ENCODE results near the gene UQCRC2.
"Not testable (repeated sequence)": the region's sequence is repeated elsewhere in the genome, so short reads cannot be mapped to it uniquely, and the experiment has no call there.

Gene UQCRC2

DNA sequence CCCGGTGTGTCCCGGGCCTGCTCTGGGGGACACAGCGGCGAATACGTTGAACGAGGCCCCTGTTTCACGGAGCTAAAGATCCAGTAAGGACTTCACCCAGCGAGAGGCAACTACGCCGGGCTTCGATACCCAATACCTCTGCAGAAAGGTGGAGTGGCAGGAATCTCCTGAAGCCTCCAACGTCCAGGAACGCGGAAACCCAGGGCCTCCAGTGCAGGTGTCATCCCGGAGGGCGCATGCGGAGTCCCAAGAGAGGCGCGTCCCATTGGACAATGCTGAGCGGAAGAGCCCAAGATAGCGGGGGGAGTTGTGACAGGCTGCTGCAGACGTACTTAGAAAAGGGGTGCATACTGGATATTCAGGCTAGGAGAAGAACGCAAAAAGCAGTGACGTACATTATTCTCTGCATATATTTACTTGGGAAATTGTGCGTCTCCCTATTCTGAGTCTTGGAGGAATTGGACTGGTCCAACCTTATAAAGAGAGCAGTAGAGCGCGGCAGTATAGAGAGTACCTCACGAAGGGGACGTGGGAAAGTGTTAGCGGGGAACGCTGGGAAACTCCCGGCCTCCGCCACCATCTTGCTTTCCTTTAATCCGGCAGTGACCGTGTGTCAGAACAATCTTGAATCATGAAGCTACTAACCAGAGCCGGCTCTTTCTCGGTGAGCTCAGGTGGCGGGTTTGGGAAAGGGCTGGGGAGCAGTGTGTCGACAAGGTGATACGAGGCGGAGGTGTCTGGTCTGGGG, at the start of gene UQCRC2:
Gene UQCRC2, plus strand, starts transcription at position 569 of the 748 bp plus-strand sequence. Its CDS starts 63 bp downstream, at position 632.
- TF ChIP-seq, protein P1, sequence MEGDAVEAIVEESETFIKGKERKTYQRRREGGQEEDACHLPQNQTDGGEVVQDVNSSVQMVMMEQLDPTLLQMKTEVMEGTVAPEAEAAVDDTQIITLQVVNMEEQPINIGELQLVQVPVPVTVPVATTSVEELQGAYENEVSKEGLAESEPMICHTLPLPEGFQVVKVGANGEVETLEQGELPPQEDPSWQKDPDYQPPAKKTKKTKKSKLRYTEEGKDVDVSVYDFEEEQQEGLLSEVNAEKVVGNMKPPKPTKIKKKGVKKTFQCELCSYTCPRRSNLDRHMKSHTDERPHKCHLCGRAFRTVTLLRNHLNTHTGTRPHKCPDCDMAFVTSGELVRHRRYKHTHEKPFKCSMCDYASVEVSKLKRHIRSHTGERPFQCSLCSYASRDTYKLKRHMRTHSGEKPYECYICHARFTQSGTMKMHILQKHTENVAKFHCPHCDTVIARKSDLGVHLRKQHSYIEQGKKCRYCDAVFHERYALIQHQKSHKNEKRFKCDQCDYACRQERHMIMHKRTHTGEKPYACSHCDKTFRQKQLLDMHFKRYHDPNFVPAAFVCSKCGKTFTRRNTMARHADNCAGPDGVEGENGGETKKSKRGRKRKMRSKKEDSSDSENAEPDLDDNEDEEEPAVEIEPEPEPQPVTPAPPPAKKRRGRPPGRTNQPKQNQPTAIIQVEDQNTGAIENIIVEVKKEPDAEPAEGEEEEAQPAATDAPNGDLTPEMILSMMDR (IDR thresholded peaks at IDR 0.05; ENCODE audit: low read depth, low read length) = no peak
- peak; percentile 68 for TF ChIP-seq POLR2A (IDR thresholded peaks at IDR 0.05; ENCODE audit: extremely low read depth, insufficient read length)
- TF ChIP-seq MYC (IDR thresholded peaks at IDR 0.05; ENCODE audit: low read depth, low read length) = peak; percentile 60
- TF ChIP-seq, protein P2, sequence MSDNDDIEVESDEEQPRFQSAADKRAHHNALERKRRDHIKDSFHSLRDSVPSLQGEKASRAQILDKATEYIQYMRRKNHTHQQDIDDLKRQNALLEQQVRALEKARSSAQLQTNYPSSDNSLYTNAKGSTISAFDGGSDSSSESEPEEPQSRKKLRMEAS (IDR thresholded peaks at IDR 0.05; ENCODE audit: low read depth, low read length) = peak; percentile 67; the same call in 1 of the 2 replicates
- peak within 1 kb of the TSS; percentile 82 for H3K4me3 ChIP-seq (ENCODE audit: low read depth, low read length)
- DNase-seq (ENCODE audit: low read depth) = peak; percentile 93

DNA sequence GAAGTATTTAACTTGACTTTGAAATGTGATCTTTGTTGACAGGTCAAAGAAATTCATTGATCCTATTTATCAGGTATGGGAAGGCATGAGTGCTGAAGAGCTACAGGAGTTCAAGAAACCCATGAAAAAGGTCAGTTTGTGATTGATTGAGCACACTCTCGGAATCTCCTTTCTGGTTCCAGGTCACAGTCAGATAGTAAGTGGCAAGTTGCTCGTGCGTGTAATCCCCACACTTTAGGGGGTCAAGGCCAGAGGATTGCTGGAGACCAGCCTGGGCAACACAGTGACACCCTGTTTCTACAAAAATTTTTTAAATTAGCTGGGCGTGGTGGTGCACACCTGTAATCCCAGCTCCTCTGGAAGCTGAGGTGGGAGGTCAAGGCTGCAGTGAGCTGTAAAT, 20.5 kb upstream of the UQCRC2 start:
- not testable (repeated sequence) for H3K4me3 ChIP-seq (ENCODE audit: low read depth, low read length); DNase-seq (ENCODE audit: low read depth)

- not testable (repeated sequence) for H3K4me3 ChIP-seq (ENCODE audit: low read depth, low read length); DNase-seq (ENCODE audit: low read depth)
Observed at GRCh38 chr16:21933316-21933715, 19.8 kb upstream of the UQCRC2 start.

GRCh38 chr16:21933790-21934189, 19.4 kb upstream of the UQCRC2 start:
- DNase-seq (ENCODE audit: low read depth); H3K4me3 ChIP-seq (ENCODE audit: low read depth, low read length): not testable (repeated sequence)

DNA sequence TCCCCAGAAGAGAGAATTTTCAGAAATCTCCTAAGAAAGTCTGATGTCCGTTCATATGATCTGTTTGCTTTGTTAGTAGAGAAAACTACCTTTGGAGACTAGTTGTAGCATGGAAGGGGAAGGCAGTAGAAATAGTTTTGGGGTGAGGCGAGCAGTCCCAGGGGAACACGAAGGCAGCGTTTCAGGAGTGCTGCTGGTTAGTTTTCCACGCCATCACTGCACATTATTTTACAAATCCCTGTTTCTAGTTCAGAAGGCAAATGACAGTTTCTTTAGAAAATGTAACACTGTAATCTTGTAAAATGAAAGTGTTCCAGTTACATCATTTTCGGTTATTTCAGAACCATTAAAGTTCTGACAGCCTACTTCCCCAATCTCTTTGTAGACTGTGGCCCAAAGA, 16.9 kb upstream of the UQCRC2 start:
- H3K4me3 ChIP-seq (ENCODE audit: low read depth, low read length) = not testable (repeated sequence)

GRCh38 chr16:21937336-21937829, 15.8 kb upstream of the UQCRC2 start:
- DNase-seq (ENCODE audit: low read depth) = no peak
- no peak overlapping the region for H3K4me3 ChIP-seq (ENCODE audit: low read depth, low read length)
- TF ChIP-seq, protein P2 (IDR thresholded peaks at IDR 0.05; ENCODE audit: low read depth, low read length) = no peak
- TF ChIP-seq MYC (IDR thresholded peaks at IDR 0.05; ENCODE audit: low read depth, low read length) = no peak
- TF ChIP-seq, protein P1 (IDR thresholded peaks at IDR 0.05; ENCODE audit: low read depth, low read length) = no peak
- no peak for TF ChIP-seq POLR2A (IDR thresholded peaks at IDR 0.05; ENCODE audit: extremely low read depth, insufficient read length)

More for the DNA sequence above, 16.9 kb upstream of the UQCRC2 start:
- DNase-seq (ENCODE audit: low read depth) = not testable (repeated sequence)

DNA sequence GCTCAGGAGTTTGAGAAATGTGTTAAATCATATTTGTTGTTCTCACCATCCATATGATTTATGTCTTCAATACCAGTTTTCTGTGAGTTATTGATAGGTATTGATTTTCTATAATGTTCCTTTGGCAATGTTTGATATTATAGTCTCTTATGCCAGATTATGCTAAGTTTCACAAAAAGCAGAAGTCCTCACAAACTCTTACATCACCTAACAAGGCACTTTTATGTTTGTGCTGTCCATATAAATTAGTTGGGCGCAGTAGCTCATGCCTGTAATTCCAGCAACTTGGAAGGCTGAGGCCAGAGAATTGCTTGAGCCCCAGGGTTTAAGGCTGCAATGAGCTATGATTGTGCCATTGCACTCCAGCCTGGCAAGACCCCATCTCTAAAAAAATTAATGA, 12.6 kb upstream of the UQCRC2 start:
- no peak overlapping the region for H3K4me3 ChIP-seq (ENCODE audit: low read depth, low read length)
- DNase-seq (ENCODE audit: low read depth) = no peak
- TF ChIP-seq POLR2A (IDR thresholded peaks at IDR 0.05; ENCODE audit: extremely low read depth, insufficient read length) (no peak), MYC (IDR thresholded peaks at IDR 0.05; ENCODE audit: low read depth, low read length) (no peak)
- TF ChIP-seq, protein P2 (IDR thresholded peaks at IDR 0.05; ENCODE audit: low read depth, low read length) = no peak
- TF ChIP-seq, protein P1 (IDR thresholded peaks at IDR 0.05; ENCODE audit: low read depth, low read length) = no peak

- TF ChIP-seq, protein P1 (IDR thresholded peaks at IDR 0.05; ENCODE audit: low read depth, low read length) = no peak
- TF ChIP-seq, protein P2 (IDR thresholded peaks at IDR 0.05; ENCODE audit: low read depth, low read length) = no peak
- no peak for TF ChIP-seq POLR2A (IDR thresholded peaks at IDR 0.05; ENCODE audit: extremely low read depth, insufficient read length)
- no peak for TF ChIP-seq MYC (IDR thresholded peaks at IDR 0.05; ENCODE audit: low read depth, low read length)
- DNase-seq (ENCODE audit: low read depth) = no peak
- H3K4me3 ChIP-seq (ENCODE audit: low read depth, low read length) = no peak overlapping the region
Observed at GRCh38 chr16:21943571-21943970, 9.6 kb upstream of the UQCRC2 start.

All from NB4 (cell line).